Lower leg skin (tissue), 4 donors: ENCODE measurements around the gene NR6A1. TPM values are rescaled to one million over a fixed set of nuclear protein-coding genes. Genes with fewer than 3 reads are reported as not detected.

ENCODE experiments used
- DNase-seq, 2 donors: peaks; one replicate each; pipeline ENCODE4 v3.0.0-alpha.2; 2019; ENCODE audit warnings: low spot score in 2 of 2
- H3K4me3 ChIP-seq: fragments of 200-600 bp; sonication (generic); 2 replicates; pipeline ENCODE4 v1.5.1; 2017; ENCODE audit warnings: mild to moderate bottlenecking, low read depth; ENCODE audit not compliant: poor library complexity, severe bottlenecking
- CTCF ChIP-seq, 3 donors: fragments of 450-650 bp; IDR thresholded peaks; one replicate each; pipeline ENCODE4 v1.5.1; 2016; ENCODE audit warnings: antibody characterized with exemption in 3 of 3, mild to moderate bottlenecking in 3 of 3, moderate library complexity in 2 of 3
- POLR2A ChIP-seq, 2 donors: fragments of 450-650 bp; IDR thresholded peaks; one replicate each; pipeline ENCODE4 v1.6.1; 2016 to 2017; ENCODE audit warnings: antibody characterized with exemption in 2 of 2, mild to moderate bottlenecking in 1 of 2, moderate library complexity in 1 of 2
- WGBS, 2 donors: methylation state at CpG; one replicate each; pipeline ENCODE4 v1.1.5; 2018; 5-methylcytosine and 5-hydroxymethylcytosine counted together
- intact Hi-C: fragments of 100-400 bp; cut with DNase I; formaldehyde crosslinking; loops from one replicate; pipeline ENCODE4 v1.15.0; 2023; ENCODE audit warnings: low total_unique reads
- microRNA-seq, 2 donors: library from miRNA; unstranded; fragments of <30 nt; microRNA quantifications; one replicate each; pipeline ENCODE4, GENCODE V29; 2016; ENCODE audit warnings: borderline replicate concordance in 2 of 2, borderline number of aligned reads in 1 of 2
- total RNA-seq, 4 donors: library from RNA; depleted of rRNA; stranded (reverse); fragments of >200 nt; gene quantifications; one replicate each; pipeline ENCODE4 v1.1.0, GENCODE V29; 2016

NR6A1 gene
- total RNA-seq, 4 donors from 2014 or later: 3.0 to 4.9 (median 3.8) TPM

GRCh38 chr9:124467410-124468060, 303.6 kb downstream of the NR6A1 start:
- intact Hi-C loops: no loop called here
- H3K4me3 ChIP-seq: no peak overlapping the region
- WGBS, 2 donors: 89 to 93% methylated on average over 17 of the region's 17 CpGs
- no peak for DNase-seq
- TF ChIP-seq CTCF (IDR thresholded peaks at IDR 0.05): no peak
- no peak for TF ChIP-seq POLR2A (IDR thresholded peaks at IDR 0.05)

Small RNAs within 50 kb of the gene (microRNA-seq; reads per million reads assigned to microRNA genes)
- gene MIR181A2 (391 to 462 reads per million in 2 donors), gene MIR181B2 (206 to 213 reads per million in 2 donors)

Other genes starting within 250 kb of the NR6A1 start
- gene OLFML2A, start 5.8 kb upstream of the NR6A1 start, total RNA-seq: 10 to 100 TPM; 13.7 to 33.1 (median 25.7) TPM
- not detected for gene WDR38, start 82.1 kb upstream of the NR6A1 start, total RNA-seq
- 1,000 to 10,000 TPM; 2,721 to 5,210 (median 3,159) TPM for gene RPL35, start 90.6 kb upstream of the NR6A1 start, total RNA-seq
- 10 to 100 TPM; 34.8 to 45.5 (median 42.3) TPM for gene ARPC5L, start 90.8 kb upstream of the NR6A1 start, total RNA-seq
- gene GOLGA1, start 169.8 kb upstream of the NR6A1 start, total RNA-seq: 10 to 100 TPM; 15.0 to 23.4 (median 18.0) TPM